H9 (cell line): ENCODE measurements around the gene ABCD4. TPM values are rescaled to one million over a fixed set of nuclear protein-coding genes. Genes with fewer than 3 reads are reported as not detected.

Source experiments
- DNase-seq: peaks from one replicate; pipeline ENCODE4 v3.0.0-alpha.2; 2017
- H2AFZ ChIP-seq: one replicate; pipeline ENCODE4 v1.6.1; 2013; ENCODE audit warnings: mild to moderate bottlenecking, low read length, control low read depth, moderate library complexity
- H2AK5ac ChIP-seq: 2 replicates; pipeline ENCODE4 v1.6.1; 2013; ENCODE audit warnings: low read length, control low read depth, mixed read lengths; ENCODE audit not compliant: insufficient read length
- H2BK120ac ChIP-seq: one replicate; pipeline ENCODE4 v1.6.1; 2013; ENCODE audit warnings: low read depth, mild to moderate bottlenecking, low read length, control low read depth, inconsistent platforms; ENCODE audit not compliant: poor library complexity, severe bottlenecking
- H2BK12ac ChIP-seq: 2 replicates; pipeline ENCODE4 v1.6.1; 2013; ENCODE audit warnings: low read length, control low read depth, mixed read lengths, low read depth; ENCODE audit not compliant: insufficient read length
- H2BK15ac ChIP-seq: 2 replicates; pipeline ENCODE4 v1.6.1; 2013; ENCODE audit warnings: low read depth, low read length, control low read depth
- H2BK20ac ChIP-seq: one replicate; pipeline ENCODE4 v1.6.1; 2013; ENCODE audit warnings: low read depth, mild to moderate bottlenecking, low read length, control low read depth, inconsistent platforms; ENCODE audit not compliant: poor library complexity, severe bottlenecking
- H2BK5ac ChIP-seq: 2 replicates; pipeline ENCODE4 v1.6.1; 2013; ENCODE audit warnings: low read length, control low read depth, mixed read lengths; ENCODE audit not compliant: insufficient read length
- H3K14ac ChIP-seq: 2 replicates; pipeline ENCODE4 v1.6.1; 2013; ENCODE audit warnings: low read length, control low read depth; ENCODE audit not compliant: insufficient read depth
- H3K18ac ChIP-seq: 2 replicates; pipeline ENCODE4 v1.6.1; 2013; ENCODE audit warnings: low read depth, mild to moderate bottlenecking, mixed read lengths, low read length, control low read depth; ENCODE audit not compliant: insufficient read length
- H3K23ac ChIP-seq: 2 replicates; pipeline ENCODE4 v1.6.1; 2013; ENCODE audit warnings: low read length, control low read depth, mixed read lengths, low read depth; ENCODE audit not compliant: insufficient read length
- H3K23me2 ChIP-seq: 2 replicates; pipeline ENCODE4 v1.6.1; 2013; ENCODE audit warnings: low read depth, mild to moderate bottlenecking, mixed read lengths, low read length, control low read depth; ENCODE audit not compliant: insufficient read length, poor library complexity, severe bottlenecking
- H3K27ac ChIP-seq: 2 replicates; pipeline ENCODE4 v1.5.1; 2013; ENCODE audit warnings: low read length, control low read depth, mixed read lengths, low read depth; ENCODE audit not compliant: insufficient read length
- H3K27me3 ChIP-seq: 2 replicates; pipeline ENCODE4 v1.6.1; 2013; ENCODE audit warnings: low read length, control low read depth, inconsistent platforms; ENCODE audit not compliant: insufficient read depth
- H3K4ac ChIP-seq: 2 replicates; pipeline ENCODE4 v1.6.1; 2013; ENCODE audit warnings: low read depth, mild to moderate bottlenecking, control low read depth, inconsistent platforms, low read length, moderate library complexity
- H3K4me1 ChIP-seq: 2 replicates; pipeline ENCODE4 v1.6.1; 2013; ENCODE audit warnings: low read length, control low read depth, inconsistent platforms; ENCODE audit not compliant: insufficient read depth
- H3K4me2 ChIP-seq: 2 replicates; pipeline ENCODE4 v1.6.1; 2013; ENCODE audit warnings: low read length, control low read depth, mixed read lengths; ENCODE audit not compliant: insufficient read length, insufficient read depth
- H3K56ac ChIP-seq: 2 replicates; pipeline ENCODE4 v1.6.1; 2013; ENCODE audit warnings: low read depth, mild to moderate bottlenecking, mixed read lengths, low read length, control low read depth; ENCODE audit not compliant: insufficient read length
- H3K79me1 ChIP-seq: 2 replicates; pipeline ENCODE4 v1.6.1; 2013; ENCODE audit warnings: low read depth, mild to moderate bottlenecking, moderate library complexity, low read length, control low read depth, inconsistent platforms; ENCODE audit not compliant: insufficient read depth, poor library complexity, severe bottlenecking
- H3K79me2 ChIP-seq: 2 replicates; pipeline ENCODE4 v1.6.1; 2013; ENCODE audit warnings: low read length, control low read depth, inconsistent platforms; ENCODE audit not compliant: insufficient read depth
- H3K9ac ChIP-seq: 2 replicates; pipeline ENCODE4 v1.6.1; 2013; ENCODE audit warnings: low read length, control low read depth, mixed read lengths; ENCODE audit not compliant: insufficient read length; ENCODE audit errors: extremely low read depth
- H3K9me3 ChIP-seq: one replicate; pipeline ENCODE4 v1.6.1; 2013; ENCODE audit warnings: low read depth, low read length, inconsistent platforms; ENCODE audit not compliant: control insufficient read depth
- H3T11ph ChIP-seq: one replicate; pipeline ENCODE4 v1.6.1; 2013; ENCODE audit warnings: mild to moderate bottlenecking, low read length, control low read depth, inconsistent platforms
- H4K20me1 ChIP-seq: one replicate; pipeline ENCODE4 v1.6.1; 2013; ENCODE audit not compliant: control insufficient read depth, insufficient read length, insufficient read depth
- H4K5ac ChIP-seq: 2 replicates; pipeline ENCODE4 v1.6.1; 2013; ENCODE audit warnings: low read depth, mild to moderate bottlenecking, mixed read lengths, low read length, control low read depth; ENCODE audit not compliant: insufficient read length
- H4K8ac ChIP-seq: replicated peaks from 2 replicates; pipeline ENCODE4 v1.6.1; 2013; ENCODE audit warnings: low read length, control low read depth, mixed read lengths, low read depth; ENCODE audit not compliant: insufficient read length
- H4K91ac ChIP-seq: 2 replicates; pipeline ENCODE4 v1.6.1; 2013; ENCODE audit warnings: low read depth, mild to moderate bottlenecking, moderate library complexity, mixed read lengths, low read length, control low read depth; ENCODE audit not compliant: insufficient read length
- H3K27ac Mint-ChIP-seq, 3 experiments: 2 replicates in 2 of 3; 3 replicates in 1 of 3; pipeline ENCODE4 v1.8.0; 2020 to 2021; ENCODE audit warnings: mixed read lengths in 3 of 3, mild to moderate bottlenecking in 1 of 3, moderate library complexity in 1 of 3
- H3K27me3 Mint-ChIP-seq: 2 replicates; pipeline ENCODE4 v1.8.0; 2021; ENCODE audit warnings: low read depth, mild to moderate bottlenecking, moderate library complexity, mixed read lengths
- H3K36me3 Mint-ChIP-seq, 3 experiments: 2 replicates in 2 of 3; 3 replicates in 1 of 3; pipeline ENCODE4 v1.8.0; 2020 to 2021; ENCODE audit warnings: low read depth in 3 of 3, mixed read lengths in 3 of 3; ENCODE audit not compliant: insufficient read depth in 1 of 3
- H3K4me1 Mint-ChIP-seq, 2 experiments: 2 replicates each; pipeline ENCODE4 v1.8.0; 2020; ENCODE audit warnings: mixed read lengths in 2 of 2
- H3K4me3 Mint-ChIP-seq, 2 experiments: 2 replicates in 1 of 2; 3 replicates in 1 of 2; pipeline ENCODE4 v1.8.0; 2020 to 2021; ENCODE audit warnings: mild to moderate bottlenecking in 2 of 2, mixed read lengths in 2 of 2, moderate library complexity in 1 of 2
- H3K9me3 Mint-ChIP-seq, 2 experiments: 2 replicates in 1 of 2; 3 replicates in 1 of 2; pipeline ENCODE4 v1.8.0; 2020; ENCODE audit warnings: mild to moderate bottlenecking in 2 of 2, mixed read lengths in 2 of 2, moderate library complexity in 1 of 2
- CTCF ChIP-seq: fragments of 200-600 bp; sonication (generic); conservative IDR thresholded peaks from 3 replicates; pipeline ENCODE4 v1.8.0; 2021; ENCODE audit warnings: antibody characterized with exemption, mild to moderate bottlenecking
- WGBS: extraction: QIAGEN DNeasy Blood & Tissue Kit; methylation state at CpG from one replicate; pipeline ENCODE4 v1.1.7; 2013; ENCODE audit warnings: missing lambda C conversion rate, low lambda C conversion rate, mixed read lengths; ENCODE audit not compliant: insufficient read length; ENCODE audit errors: extremely low coverage; 5-methylcytosine and 5-hydroxymethylcytosine counted together
- total RNA-seq: library from RNA; stranded (reverse); gene quantifications from 2 replicates; pipeline ENCODE4 v1.2.1, GENCODE V29; 2021

The ABCD4 gene
- total RNA-seq, 1 experiment from 2014 or later, result 80.9 TPM

GRCh38 chr14:74239848-74240793, 62.6 kb downstream of the ABCD4 start:
- no peak overlapping the region for H3K23ac ChIP-seq
- no peak overlapping the region for H2BK120ac ChIP-seq
- no peak overlapping the region for H3K27ac ChIP-seq
- WGBS, result no CpG with 5 or more reads among the region's 94 CpGs
- DNase-seq, result no peak
- H4K20me1 ChIP-seq, result no peaks in the 10 kb centered on the region
- no peak overlapping the region for H4K8ac ChIP-seq
- H3K9ac ChIP-seq, result no peak overlapping the region
- H3T11ph ChIP-seq, result no peak overlapping the region
- no peak overlapping the region for H2BK5ac ChIP-seq
- TF ChIP-seq CTCF, result 0 out of 3 replicates have a peak, but pooled peaks have one; percentile 7
- no peaks in the 10 kb centered on the region for H3K9me3 ChIP-seq
- no peak overlapping the region for H2AFZ ChIP-seq
- no peak overlapping the region for H3K56ac ChIP-seq
- H2BK20ac ChIP-seq, result no peak overlapping the region
- peaks cover 100% of the 10 kb centered on the region for H3K27me3 Mint-ChIP-seq
- H3K27ac Mint-ChIP-seq, result no peak overlapping the region
- 0 out of 2 replicates have a peak, but pooled peaks cover 6% of the 10 kb centered on the region for H3K4me1 ChIP-seq
- no peak overlapping the region for H2AK5ac ChIP-seq
- H4K5ac ChIP-seq, result no peak overlapping the region
- no peak overlapping the region for H2BK12ac ChIP-seq
- H3K18ac ChIP-seq, result no peak overlapping the region
- no peak overlapping the region; the same call in 1 of the 2 replicates for H3K14ac ChIP-seq
- H3K79me2 ChIP-seq, result no peaks in the 10 kb centered on the region
- H3K4me1 Mint-ChIP-seq, result peaks cover 26 to 46% of the 10 kb centered on the region in 2 experiments
- H3K79me1 ChIP-seq, result no peaks in the 10 kb centered on the region
- H3K4ac ChIP-seq, result no peak overlapping the region
- no peak overlapping the region; the same call in 1 of the 2 replicates for H2BK15ac ChIP-seq
- no peaks in the 10 kb centered on the region; a peak in 2 of 5 replicates for H3K9me3 Mint-ChIP-seq
- peak overlapping the region; percentile 54 to 80 for H3K4me3 Mint-ChIP-seq
- peaks cover 66% of the 10 kb centered on the region for H3K27me3 ChIP-seq
- no peak overlapping the region for H4K91ac ChIP-seq
- no peaks in the 10 kb centered on the region; a peak in 1 of 7 replicates for H3K36me3 Mint-ChIP-seq
- H3K23me2 ChIP-seq, result peaks cover 21% of the 10 kb centered on the region
- H3K4me2 ChIP-seq, result peak overlapping the region; percentile 73
